H1 (cell line): ENCODE results near the gene DIP2C. TPM values are rescaled to one million over a fixed set of nuclear protein-coding genes. Genes with fewer than 3 reads are reported as not detected.

Experiments
- BACH1 ChIP-seq: IDR thresholded peaks from 2 replicates; pipeline ENCODE4 v1.6.1; 2012; ENCODE audit warnings: low read length, improper control_type of control experiment
- CBX8 ChIP-seq: fragments of 300-800, 300-1000 bp; sonication (generic); IDR thresholded peaks from 2 replicates; pipeline ENCODE4 v1.7.1; 2016; ENCODE audit warnings: low read depth, low read length, borderline replicate concordance
- CHD7 ChIP-seq: fragments of 300-600 bp; sonication (generic); IDR thresholded peaks from 2 replicates; pipeline ENCODE4 v1.7.1; 2012; ENCODE audit warnings: low read length, moderate library complexity, mild to moderate bottlenecking, inconsistent platforms; ENCODE audit not compliant: insufficient replicate concordance
- CTBP2 ChIP-seq: IDR thresholded peaks from 2 replicates; pipeline ENCODE4 v1.7.0; 2011; ENCODE audit warnings: borderline replicate concordance, mild to moderate bottlenecking, moderate library complexity, mixed read lengths, low read length; ENCODE audit not compliant: insufficient read depth, insufficient read length
- EP300 ChIP-seq, 2 experiments: IDR thresholded peaks; 1 replicate in 1 of 2; 2 replicates in 1 of 2; pipeline ENCODE4 v1.6.1; 2011 to 2012; ENCODE audit warnings: low read depth in 2 of 2, low read length in 2 of 2, mild to moderate bottlenecking in 2 of 2, borderline replicate concordance in 1 of 2, inconsistent platforms in 1 of 2, moderate library complexity in 1 of 2
- HDAC2 ChIP-seq, 2 experiments: fragments of 300-600 bp in 1 of 2; sonication (generic) in 1 of 2; IDR thresholded peaks; 2 replicates each; pipeline ENCODE4 v1.6.1; 2011 to 2012; ENCODE audit warnings: low read depth in 2 of 2, low read length in 2 of 2, mild to moderate bottlenecking in 2 of 2, moderate library complexity in 2 of 2, borderline replicate concordance in 1 of 2, inconsistent platforms in 1 of 2
- POLR2A ChIP-seq, 2 experiments: IDR thresholded peaks; 1 replicate in 1 of 2; 2 replicates in 1 of 2; pipeline ENCODE4 v1.6.1; 2011; ENCODE audit warnings: low read depth in 2 of 2, low read length in 2 of 2, mild to moderate bottlenecking in 2 of 2; ENCODE audit errors: control extremely low read depth in 1 of 2
- SIN3A ChIP-seq, 2 experiments: IDR thresholded peaks in 1 of 2; conservative IDR thresholded peaks in 1 of 2; 2 replicates each; pipeline ENCODE4 v1.6.1; 2011 to 2012; ENCODE audit warnings: low read length in 2 of 2, improper control_type of control experiment in 1 of 2, low read depth in 1 of 2, mild to moderate bottlenecking in 1 of 2
- SUZ12 ChIP-seq: fragments of 200-600 bp; sonication (generic); IDR thresholded peaks from 2 replicates; pipeline ENCODE4 v1.6.1; 2012; ENCODE audit warnings: mild to moderate bottlenecking, inconsistent platforms, low read length, moderate library complexity, mixed read lengths
- TCF12 ChIP-seq: IDR thresholded peaks from 2 replicates; pipeline ENCODE4 v1.6.1; 2011; ENCODE audit warnings: low read depth, mild to moderate bottlenecking, low read length
- polyA plus RNA-seq, 7 experiments: library from polyadenylated mRNA; depleted of rRNA in 3 of 7; stranded (reverse) in 5 of 7; unstranded in 2 of 7; fragments of >200 nt in 5 of 7; fragments of 200-250 nt in 2 of 7; gene quantifications; 1 replicate in 5 of 7; 2 replicates in 1 of 7; 4 replicates in 1 of 7; pipeline versions ENCODE4 v1.2.1 to v1.2.3, GENCODE V29; 2011 to 2013; ENCODE audit warnings: missing spikeins in 2 of 7, mixed read lengths in 2 of 7
- total RNA-seq: library from RNA; stranded (reverse); fragmentation: NEBNext Ultra II Directional; extraction: Animal tissue kit (Norgen Biotek cat#: 25700); gene quantifications from 2 replicates; pipeline ENCODE4 v1.2.1, GENCODE V29; 2021

The DIP2C gene
- total and polyA plus RNA-seq, 2 of the 8 experiments (the other 6 are each of a cell fraction or from before 2014, with no cell fraction given): 3.8 to 9.3 TPM

- no peak for TF ChIP-seq CHD7
- TF ChIP-seq BACH1: no peak
- no peak for TF ChIP-seq EP300 (IDR thresholded peaks at IDR 0.05; ENCODE audit: borderline replicate concordance in 1 of 2, low read depth in 2 of 2, low read length in 2 of 2)
- no peak for TF ChIP-seq CTBP2
- TF ChIP-seq SIN3A (conservative IDR thresholded peaks at IDR 0.05 in 1 of 2, IDR thresholded peaks at IDR 0.05 in 1 of 2; ENCODE audit: low read depth in 1 of 2, low read length in 2 of 2): no peak
- TF ChIP-seq HDAC2 (IDR thresholded peaks at IDR 0.05; ENCODE audit: borderline replicate concordance in 1 of 2, low read depth in 2 of 2, low read length in 2 of 2): no peak
- TF ChIP-seq POLR2A (IDR thresholded peaks at IDR 0.05; ENCODE audit: control extremely low read depth in 1 of 2, low read depth in 2 of 2, low read length in 2 of 2): no peak
- TF ChIP-seq SUZ12: no peak
- no peak for TF ChIP-seq TCF12
- TF ChIP-seq CBX8: no peak
Measured at GRCh38 chr10:409408-410040, 279.9 kb downstream of the DIP2C start (continued).
